ENCODE results near the gene FAM171A1. TPM values are rescaled to one million over a fixed set of nuclear protein-coding genes. Genes with fewer than 3 reads are reported as not detected.

Gene FAM171A1
- total RNA-seq, 1 donor from 2014 or later, result 113 TPM

DNA sequence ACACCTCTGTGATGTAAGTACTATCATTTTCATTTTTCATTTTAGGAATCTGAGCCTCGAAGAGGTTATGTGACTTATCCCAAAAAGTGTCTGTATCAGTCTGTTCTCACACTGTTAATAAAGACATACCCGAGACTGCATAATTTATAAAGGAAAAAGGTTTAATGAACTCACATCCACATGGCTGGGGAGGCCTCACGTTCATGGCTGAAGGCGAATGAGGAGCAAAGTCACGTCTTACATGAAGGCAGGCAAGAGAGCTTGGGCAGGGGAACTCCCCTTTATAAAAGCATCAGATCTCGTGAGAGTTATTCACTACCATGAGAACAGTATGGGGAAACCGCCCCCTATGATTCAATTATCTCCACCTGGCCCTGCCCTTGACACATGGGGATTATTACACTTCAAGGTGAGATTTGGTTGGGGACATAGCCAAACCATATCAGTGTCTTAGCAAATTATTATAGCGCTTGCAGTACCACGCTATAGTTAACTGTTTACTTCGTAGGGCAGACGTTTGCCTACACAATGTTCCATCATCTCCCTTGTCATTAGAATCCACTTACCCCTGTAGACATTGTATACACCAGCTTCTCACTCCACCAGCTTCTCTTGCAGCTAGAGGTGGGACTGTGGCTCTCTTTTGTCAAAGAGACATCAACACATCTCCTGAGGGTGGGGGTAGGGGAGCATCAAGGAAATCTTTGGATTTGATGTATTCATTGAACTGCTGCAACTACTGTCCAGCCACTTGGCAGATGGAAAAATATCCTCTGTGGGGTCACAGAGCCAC is 187.2 kb downstream of the FAM171A1 start:
- H3K9me3 Mint-ChIP-seq (ENCODE audit: unreplicated experiment), result no peaks in the 10 kb centered on the region
- no peak overlapping the region for H3K4me3 Mint-ChIP-seq (ENCODE audit: unreplicated experiment)
- DNase-seq (ENCODE audit: low spot score), result no peak
- H3K36me3 Mint-ChIP-seq (ENCODE audit: low read depth, unreplicated experiment), result peaks cover 16% of the 10 kb centered on the region
- H3K4me1 Mint-ChIP-seq (ENCODE audit: unreplicated experiment), result no peaks in the 10 kb centered on the region
- H3K27ac Mint-ChIP-seq (ENCODE audit: unreplicated experiment), result no peak overlapping the region
- peaks cover 3% of the 10 kb centered on the region for H3K27me3 Mint-ChIP-seq (ENCODE audit: unreplicated experiment)
- TF ChIP-seq, protein P1, sequence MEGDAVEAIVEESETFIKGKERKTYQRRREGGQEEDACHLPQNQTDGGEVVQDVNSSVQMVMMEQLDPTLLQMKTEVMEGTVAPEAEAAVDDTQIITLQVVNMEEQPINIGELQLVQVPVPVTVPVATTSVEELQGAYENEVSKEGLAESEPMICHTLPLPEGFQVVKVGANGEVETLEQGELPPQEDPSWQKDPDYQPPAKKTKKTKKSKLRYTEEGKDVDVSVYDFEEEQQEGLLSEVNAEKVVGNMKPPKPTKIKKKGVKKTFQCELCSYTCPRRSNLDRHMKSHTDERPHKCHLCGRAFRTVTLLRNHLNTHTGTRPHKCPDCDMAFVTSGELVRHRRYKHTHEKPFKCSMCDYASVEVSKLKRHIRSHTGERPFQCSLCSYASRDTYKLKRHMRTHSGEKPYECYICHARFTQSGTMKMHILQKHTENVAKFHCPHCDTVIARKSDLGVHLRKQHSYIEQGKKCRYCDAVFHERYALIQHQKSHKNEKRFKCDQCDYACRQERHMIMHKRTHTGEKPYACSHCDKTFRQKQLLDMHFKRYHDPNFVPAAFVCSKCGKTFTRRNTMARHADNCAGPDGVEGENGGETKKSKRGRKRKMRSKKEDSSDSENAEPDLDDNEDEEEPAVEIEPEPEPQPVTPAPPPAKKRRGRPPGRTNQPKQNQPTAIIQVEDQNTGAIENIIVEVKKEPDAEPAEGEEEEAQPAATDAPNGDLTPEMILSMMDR (IDR thresholded peaks at IDR 0.05; ENCODE audit: unreplicated experiment), result no peak

DNA sequence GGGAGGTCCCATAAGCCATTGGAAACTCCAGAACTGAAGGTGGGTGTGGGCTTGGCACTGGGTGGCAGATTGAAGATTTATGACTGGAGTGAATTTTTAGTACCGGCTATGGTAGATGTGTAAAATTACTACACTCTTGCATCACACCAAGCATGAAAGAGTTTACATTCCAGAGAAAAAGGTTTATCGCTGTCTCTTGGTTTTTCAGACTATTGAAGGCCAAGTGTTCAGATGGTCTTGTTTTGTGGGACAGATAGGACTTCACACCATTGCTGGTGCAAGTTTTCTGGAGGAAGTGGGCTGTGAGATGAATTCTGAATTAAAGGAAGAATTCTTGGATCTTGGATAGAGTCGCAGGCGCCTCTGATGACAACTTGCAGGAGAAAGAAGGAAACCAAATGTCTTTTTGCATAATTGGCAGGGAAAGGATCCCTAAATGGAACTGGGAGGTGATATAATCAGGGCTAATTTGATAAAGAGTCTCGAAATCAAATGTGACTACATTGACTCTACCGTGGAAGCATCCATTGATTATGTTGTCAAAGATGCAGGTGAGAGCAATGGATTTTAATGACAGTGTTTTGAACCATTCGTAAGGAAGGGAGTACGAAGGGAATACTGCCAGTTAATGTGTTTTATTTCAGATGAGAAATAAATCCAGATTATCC is 188.4 kb downstream of the FAM171A1 start:
- TF ChIP-seq, protein P1 (IDR thresholded peaks at IDR 0.05; ENCODE audit: unreplicated experiment), result no peak
- Mint-ChIP-seq H3K4me1 (ENCODE audit: unreplicated experiment) (no peaks in the 10 kb centered on the region), H3K27me3 (ENCODE audit: unreplicated experiment) (peaks cover 3% of the 10 kb centered on the region), H3K27ac (ENCODE audit: unreplicated experiment) (no peak overlapping the region), H3K9me3 (ENCODE audit: unreplicated experiment) (no peaks in the 10 kb centered on the region), H3K4me3 (ENCODE audit: unreplicated experiment) (no peak overlapping the region), H3K36me3 (ENCODE audit: low read depth, unreplicated experiment) (peaks cover 16% of the 10 kb centered on the region)
- no peak for DNase-seq (ENCODE audit: low spot score)

DNA sequence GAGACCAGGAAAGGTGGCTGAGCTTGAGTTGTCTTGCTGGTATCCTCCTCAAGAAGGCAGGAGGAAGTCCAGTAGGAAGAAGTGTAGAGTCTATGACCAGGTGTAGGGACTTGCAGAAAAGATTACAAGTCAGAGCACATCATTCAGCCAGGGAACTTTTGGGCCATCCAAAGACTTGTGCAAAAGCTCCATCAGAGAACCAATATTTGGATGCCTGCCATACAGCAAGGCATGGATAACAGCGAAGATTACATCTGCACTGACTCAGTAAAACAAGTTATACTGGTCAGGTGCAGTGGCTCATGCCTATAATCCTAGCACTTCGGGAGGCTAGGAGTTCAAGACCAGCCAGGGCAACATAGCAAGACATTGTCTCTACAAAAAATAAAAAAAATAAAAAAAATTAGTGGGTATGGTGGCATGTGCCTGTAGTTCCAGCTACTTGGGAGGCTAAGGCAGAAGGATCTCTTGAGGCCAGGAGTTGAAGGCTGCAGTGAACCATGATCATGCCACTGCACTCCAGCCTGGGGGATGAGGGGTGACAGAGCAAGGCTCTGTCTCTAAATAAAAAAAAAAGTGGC is 189.4 kb downstream of the FAM171A1 start:
- Mint-ChIP-seq H3K27ac (ENCODE audit: unreplicated experiment) (no peak overlapping the region), H3K4me3 (ENCODE audit: unreplicated experiment) (no peak overlapping the region), H3K36me3 (ENCODE audit: low read depth, unreplicated experiment) (peaks cover 16% of the 10 kb centered on the region), H3K9me3 (ENCODE audit: unreplicated experiment) (no peaks in the 10 kb centered on the region), H3K4me1 (ENCODE audit: unreplicated experiment) (no peaks in the 10 kb centered on the region), H3K27me3 (ENCODE audit: unreplicated experiment) (peaks cover 3% of the 10 kb centered on the region)
- TF ChIP-seq, protein P1 (IDR thresholded peaks at IDR 0.05; ENCODE audit: unreplicated experiment), result no peak
- DNase-seq (ENCODE audit: low spot score), result no peak

DNA sequence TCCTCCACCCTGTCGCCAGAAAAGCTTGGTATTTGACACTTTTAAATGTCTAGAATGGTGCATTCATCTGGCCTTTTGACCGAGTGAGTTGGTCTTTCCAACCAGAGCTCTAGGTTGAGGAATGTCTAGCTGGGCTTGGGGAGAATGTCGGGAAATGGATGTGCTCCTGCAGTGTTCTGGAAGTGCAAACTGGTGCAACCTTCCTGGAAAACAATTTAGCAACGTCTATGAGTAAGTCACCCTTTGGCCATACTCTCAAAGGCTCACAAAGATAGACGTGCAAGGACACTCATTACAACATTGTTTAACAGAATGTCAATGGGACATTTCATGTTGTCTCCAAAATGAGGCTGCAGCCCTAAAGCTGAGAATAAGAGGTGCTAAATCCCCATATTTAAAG is 190.4 kb downstream of the FAM171A1 start:
- H3K27me3 Mint-ChIP-seq (ENCODE audit: unreplicated experiment), result peaks cover 3% of the 10 kb centered on the region
- no peak overlapping the region for H3K4me3 Mint-ChIP-seq (ENCODE audit: unreplicated experiment)
- no peak for DNase-seq (ENCODE audit: low spot score)
- H3K9me3 Mint-ChIP-seq (ENCODE audit: unreplicated experiment), result no peaks in the 10 kb centered on the region
- TF ChIP-seq, protein P1 (IDR thresholded peaks at IDR 0.05; ENCODE audit: unreplicated experiment), result no peak
- H3K27ac Mint-ChIP-seq (ENCODE audit: unreplicated experiment), result no peak overlapping the region
- H3K4me1 Mint-ChIP-seq (ENCODE audit: unreplicated experiment), result no peaks in the 10 kb centered on the region
- peaks cover 14% of the 10 kb centered on the region for H3K36me3 Mint-ChIP-seq (ENCODE audit: low read depth, unreplicated experiment)

DNA sequence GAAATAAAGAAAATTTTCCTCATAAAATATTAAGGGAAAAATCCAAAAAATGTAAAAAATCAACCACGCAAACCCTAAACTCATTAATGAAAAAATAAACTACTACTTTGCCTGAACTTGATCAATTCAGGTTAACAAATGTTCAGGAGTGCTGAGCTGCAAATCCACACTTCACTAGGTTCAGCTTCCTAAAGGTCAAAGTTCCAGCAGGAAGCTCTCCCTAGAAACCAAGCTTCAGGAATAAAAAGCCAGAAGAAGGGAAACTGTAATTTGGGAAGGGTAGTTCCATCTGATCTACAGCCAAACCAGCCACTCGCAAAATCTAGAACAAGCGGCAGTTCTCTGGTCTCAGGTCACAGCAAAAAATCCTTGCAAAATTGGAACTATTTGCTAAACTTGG is 194.8 kb downstream of the FAM171A1 start:
- Mint-ChIP-seq H3K9me3 (ENCODE audit: unreplicated experiment) (no peaks in the 10 kb centered on the region), H3K36me3 (ENCODE audit: low read depth, unreplicated experiment) (peaks cover 1% of the 10 kb centered on the region), H3K4me1 (ENCODE audit: unreplicated experiment) (no peaks in the 10 kb centered on the region), H3K27me3 (ENCODE audit: unreplicated experiment) (no peaks in the 10 kb centered on the region), H3K27ac (ENCODE audit: unreplicated experiment) (no peak overlapping the region), H3K4me3 (ENCODE audit: unreplicated experiment) (no peak overlapping the region)
- no peak for DNase-seq (ENCODE audit: low spot score)
- TF ChIP-seq, protein P1 (IDR thresholded peaks at IDR 0.05; ENCODE audit: unreplicated experiment), result no peak

Measured in endothelial cell (in vitro differentiated cells).